ENCODE measurements around the gene MGAT3.
"Not testable (repeated sequence)": the region's sequence is repeated elsewhere in the genome, so short reads cannot be mapped to it uniquely, and the experiment has no call there.

The MGAT3 gene

DNA sequence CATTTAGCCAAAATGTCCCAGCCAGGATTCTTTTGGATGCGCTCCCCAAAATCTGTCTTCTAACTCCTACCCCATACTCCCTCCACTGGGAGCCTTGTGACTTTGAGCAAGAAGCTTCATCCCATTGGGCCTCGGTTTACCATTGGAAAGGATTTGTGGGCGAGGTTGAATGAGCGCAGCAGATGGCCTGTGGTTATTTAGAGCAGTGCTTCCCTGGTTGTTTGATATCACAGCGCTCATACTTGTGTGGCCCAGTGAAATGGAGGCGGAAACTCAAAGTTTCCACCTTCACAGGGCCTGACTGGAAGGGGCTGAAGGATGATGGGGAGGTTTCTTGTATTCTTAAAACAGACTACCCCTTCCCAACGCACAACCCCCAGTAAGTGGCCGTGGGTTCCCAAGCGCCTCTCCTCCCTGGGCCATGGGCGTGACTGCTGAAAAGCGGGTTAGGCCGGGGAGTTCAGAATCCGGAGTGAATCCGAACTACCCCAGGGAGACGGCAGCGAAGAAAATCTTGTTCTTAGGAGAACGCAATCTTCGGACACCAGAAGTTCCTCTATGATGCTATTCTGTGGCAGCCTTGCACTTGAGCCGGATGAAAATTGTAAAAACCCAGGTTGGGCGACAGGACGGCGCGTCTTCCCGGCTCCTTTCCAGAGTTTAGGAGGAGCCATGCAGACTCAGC lies 62.3 kb downstream of the MGAT3 start:
- DNase-seq, result no peak

DNA sequence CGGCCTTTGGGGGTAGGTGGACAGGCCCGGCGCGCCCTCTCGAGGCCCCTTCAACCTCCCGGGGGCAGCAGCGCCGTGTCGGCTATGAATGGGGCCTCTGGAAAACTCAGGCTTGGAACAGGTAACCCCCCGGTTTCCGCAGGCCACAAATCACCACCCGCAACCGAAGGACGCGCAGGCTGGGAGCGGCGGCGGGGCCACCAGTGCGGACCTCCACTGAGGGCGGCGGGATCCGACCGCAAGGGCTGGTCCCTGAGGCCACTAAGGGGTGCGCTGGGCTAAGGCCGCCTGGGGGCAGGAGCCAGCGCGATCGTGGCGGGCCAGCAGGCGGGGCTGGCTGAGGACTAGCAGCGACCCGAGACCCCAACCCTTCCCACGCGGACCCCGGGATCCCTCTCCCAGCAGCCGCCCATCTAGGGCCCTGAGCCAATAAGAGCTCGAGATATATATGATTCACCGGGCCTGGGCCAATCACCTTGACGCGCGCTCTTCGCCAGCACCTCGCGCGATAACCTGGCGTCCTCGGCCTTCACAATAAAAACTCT lies 62.9 kb downstream of the MGAT3 start:
- DNase-seq, result peak; percentile 92

DNA sequence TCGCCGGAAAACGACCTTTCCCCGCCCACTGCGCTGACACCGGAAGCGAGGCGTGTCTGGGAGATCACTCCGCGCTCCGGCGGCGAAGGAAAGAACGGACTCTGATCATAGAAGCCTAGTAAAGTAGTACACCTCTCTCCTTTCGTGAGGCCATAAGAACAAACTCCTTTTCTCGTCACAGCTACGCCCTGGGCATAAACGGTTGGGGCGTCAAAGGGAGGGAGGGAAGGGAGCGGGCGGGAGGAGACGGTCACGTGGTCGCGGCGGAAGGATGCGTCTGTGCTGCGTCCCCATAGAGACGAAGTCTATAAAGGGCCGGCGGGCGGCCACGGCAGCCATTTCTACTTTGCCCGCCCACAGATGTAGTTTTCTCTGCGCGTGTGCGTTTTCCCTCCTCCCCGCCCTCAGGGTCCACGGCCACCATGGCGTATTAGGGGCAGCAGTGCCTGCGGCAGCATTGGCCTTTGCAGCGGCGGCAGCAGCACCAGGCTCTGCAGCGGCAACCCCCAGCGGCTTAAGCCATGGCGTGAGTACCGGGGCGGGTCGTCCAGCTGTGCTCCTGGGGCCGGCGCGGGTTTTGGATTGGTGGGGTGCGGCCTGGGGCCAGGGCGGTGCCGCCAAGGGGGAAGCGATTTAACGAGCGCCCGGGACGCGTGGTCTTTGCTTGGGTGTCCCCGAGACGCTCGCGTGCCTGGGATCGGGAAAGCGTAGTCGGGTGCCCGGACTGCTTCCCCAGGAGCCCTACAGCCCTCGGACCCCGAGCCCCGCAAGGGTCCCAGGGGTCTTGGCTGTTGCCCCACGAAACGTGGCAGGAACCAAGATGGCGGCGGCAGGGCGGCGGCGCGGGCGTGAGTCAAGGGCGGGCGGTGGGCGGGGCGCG lies 63.7 kb downstream of the MGAT3 start, which contains the start of gene ATF4:
ATF4 (plus strand) TSS at position 337 of the 880 bp plus-strand sequence. CDS start 884 bp downstream, outside the sequence.
- peak; percentile 86 for DNase-seq

DNA sequence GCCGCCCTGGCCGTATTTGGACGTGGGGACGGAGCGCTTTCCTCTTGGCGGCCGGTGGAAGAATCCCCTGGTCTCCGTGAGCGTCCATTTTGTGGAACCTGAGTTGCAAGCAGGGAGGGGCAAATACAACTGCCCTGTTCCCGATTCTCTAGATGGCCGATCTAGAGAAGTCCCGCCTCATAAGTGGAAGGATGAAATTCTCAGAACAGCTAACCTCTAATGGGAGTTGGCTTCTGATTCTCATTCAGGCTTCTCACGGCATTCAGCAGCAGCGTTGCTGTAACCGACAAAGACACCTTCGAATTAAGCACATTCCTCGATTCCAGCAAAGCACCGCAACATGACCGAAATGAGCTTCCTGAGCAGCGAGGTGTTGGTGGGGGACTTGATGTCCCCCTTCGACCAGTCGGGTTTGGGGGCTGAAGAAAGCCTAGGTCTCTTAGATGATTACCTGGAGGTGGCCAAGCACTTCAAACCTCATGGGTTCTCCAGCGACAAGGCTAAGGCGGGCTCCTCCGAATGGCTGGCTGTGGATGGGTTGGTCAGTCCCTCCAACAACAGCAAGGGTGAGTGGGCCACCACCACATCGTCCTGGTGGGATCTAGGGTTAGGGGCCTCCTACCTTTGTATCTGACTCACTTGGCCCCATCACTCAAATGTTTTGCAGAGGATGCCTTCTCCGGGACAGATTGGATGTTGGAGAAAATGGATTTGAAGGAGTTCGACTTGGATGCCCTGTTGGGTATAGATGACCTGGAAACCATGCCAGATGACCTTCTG lies 64.5 kb downstream of the MGAT3 start:
- DNase-seq, result not testable (repeated sequence)

DNA sequence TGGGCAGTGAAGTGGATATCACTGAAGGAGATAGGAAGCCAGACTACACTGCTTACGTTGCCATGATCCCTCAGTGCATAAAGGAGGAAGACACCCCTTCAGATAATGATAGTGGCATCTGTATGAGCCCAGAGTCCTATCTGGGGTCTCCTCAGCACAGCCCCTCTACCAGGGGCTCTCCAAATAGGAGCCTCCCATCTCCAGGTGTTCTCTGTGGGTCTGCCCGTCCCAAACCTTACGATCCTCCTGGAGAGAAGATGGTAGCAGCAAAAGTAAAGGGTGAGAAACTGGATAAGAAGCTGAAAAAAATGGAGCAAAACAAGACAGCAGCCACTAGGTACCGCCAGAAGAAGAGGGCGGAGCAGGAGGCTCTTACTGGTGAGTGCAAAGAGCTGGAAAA lies 65.3 kb downstream of the MGAT3 start:
- not testable (repeated sequence) for DNase-seq

DNA sequence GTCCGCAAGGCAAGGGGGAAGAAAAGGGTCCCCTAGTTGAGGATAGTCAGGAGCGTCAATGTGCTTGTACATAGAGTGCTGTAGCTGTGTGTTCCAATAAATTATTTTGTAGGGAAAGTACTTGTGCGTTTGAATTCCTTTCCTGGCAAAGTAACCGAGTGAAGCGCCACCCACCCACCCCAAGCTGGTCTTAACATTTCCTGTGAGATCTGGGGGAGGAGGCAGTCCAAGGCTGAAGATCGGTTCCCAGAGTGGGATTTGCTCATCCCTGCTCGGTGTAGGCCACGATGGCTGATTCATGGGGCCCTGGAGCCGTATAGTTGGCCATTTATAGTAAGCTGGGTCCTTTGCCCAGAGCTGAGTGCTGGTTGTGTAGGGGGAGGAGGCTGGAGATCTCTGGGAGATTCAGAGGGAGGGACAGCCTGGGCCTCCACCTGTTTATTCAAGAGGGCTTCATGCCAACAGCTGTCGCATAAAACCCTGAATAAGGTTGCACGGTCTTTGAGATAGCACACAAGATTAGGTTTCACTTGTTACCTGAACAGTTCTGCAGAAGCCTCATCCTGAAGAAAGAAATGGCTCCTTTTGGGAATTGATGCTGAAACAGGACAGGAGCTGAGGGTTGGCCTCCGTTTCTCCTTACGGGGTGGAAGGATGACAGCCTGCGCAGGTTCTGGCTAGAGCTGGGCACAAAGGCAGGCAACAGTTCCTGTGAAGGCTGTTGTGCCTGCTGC lies 65.9 kb downstream of the MGAT3 start:
- DNase-seq, result no peak

DNA sequence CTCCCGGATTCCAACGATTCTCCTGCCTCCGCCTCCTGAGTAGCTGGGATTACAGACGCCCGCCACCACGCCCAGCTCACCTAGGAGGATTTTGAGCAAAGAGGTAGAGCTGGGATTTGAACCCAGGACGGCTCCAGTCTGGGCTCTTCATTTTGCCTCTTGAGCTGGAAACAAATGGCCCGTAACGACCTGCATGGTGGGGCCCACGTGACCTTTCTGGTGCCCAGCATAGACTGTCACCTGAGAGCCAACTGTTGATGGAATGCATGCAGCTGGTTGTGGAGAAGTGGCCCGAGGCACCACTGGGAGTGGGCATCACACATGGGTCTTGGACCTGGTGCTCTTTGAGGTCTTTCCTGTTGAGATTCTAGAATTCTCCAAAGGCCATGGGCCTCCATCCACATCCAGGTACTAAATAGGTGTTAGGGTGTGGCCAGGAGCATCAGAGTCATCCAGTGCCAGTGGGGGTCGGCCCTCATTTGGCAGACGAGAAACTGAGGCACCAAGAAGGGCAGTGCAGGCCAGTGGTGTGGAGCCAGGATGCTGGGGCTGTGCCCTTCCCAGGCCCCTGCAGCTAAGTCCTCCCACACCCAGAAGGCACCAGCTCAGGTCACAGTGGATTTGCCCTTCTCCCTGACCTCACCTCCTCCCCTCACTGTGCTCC lies 67.4 kb downstream of the MGAT3 start:
- DNase-seq, result no peak

DNA sequence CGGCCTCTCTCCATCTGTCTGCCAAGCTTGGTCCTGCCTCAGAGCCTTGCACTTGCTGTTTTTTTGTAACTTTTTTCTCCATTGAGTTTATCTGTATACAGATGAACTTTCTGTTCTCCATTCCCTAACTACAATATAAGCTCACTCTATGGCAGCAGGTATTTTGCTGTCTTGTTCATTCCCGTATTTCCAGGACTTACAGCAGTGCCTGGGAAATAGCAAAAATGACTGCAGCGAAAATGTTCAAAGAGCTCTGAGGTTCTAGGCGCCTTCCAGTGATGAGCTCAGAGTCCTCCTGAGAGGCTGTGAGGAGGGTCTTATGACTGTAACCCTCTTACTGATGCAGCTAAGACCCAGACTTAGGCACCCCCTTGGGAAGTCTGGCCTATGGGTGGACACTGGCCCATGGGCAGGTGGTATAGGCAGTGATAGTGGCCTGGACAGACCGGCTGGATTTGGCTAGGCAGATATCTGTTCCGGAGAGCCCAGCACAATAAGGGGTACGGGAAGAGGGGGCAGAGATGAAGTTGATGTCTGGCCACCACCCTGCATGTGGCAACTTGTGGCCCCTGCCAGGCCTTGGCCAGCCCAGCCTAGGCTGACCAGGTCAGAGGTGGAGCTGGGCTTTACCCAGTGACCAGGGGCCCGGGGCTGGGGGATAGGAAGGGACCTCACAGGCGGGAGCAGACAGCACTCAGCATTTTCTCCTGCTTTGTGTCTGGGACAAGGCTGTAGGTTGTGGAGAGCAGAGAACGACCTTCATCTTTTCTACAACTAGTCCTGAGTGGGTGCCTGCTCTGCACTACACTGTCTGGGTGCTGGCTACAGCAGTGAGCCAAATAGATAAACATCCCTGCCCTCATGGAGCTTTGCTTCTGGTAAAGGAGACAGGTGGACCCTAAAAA lies 68.2 kb downstream of the MGAT3 start:
- DNase-seq, result no peak

DNA sequence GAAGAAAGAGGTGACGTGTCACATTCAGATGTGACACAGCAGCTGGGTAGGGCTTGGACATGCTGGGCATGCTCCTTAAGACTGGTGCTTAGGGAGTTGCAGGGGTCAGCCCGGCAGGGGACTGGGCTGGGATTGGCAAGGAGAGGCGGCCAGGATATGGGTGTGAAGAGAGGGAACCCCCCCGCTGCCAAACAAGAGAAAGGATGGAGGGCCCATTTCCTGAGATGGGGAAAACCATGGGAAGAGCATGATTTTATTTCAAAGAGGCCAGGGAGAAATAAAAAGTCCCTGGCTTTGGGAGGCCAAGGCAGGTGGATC lies 68.8 kb downstream of the MGAT3 start:
- DNase-seq, result no peak

DNA sequence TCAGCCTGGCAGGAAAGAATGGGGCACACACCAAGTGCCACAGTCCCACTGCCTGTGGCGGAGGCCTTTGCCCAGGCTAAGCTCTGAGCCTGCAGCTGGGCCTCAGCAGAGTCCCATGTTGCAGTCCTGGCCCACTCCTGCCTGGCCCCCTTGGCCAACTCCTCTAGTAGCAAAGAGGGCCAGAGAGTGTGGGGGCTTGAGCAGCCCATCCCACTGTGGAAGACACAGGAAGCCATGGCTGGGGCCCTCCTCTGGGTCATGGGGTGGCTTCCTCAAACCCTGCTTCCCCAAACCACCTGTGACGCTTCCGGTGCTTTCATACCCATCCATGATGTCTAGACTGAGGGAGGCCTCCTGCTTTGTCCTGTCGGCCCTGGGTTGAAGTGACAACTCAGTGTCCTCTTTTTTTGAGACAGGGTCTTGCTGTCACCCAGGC lies 69.9 kb downstream of the MGAT3 start:
- DNase-seq, result no peak

DNA sequence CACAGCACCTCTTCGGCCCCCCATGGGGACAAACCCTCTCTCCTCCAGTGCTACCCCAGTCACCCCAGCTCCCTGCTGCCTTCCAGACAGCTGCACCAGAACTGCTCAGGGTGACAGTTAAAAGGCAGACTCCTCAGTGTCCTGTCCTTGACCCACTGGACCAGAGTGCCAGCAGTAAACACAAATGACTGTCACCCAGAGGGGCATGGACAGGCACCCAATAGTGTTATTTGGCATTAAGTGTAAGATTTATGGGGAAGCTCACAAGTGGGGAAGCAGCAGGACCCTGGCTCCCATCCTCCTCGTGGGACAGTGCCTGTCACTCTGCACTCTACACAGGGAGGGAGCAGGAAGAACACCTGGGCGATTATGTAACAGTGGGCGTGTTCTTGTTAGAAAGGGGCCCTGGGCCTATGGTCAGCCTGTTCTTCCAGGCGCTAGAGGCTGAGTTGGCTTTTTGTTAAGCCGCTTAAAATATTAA lies 70.7 kb downstream of the MGAT3 start:
- no peak for DNase-seq

DNA sequence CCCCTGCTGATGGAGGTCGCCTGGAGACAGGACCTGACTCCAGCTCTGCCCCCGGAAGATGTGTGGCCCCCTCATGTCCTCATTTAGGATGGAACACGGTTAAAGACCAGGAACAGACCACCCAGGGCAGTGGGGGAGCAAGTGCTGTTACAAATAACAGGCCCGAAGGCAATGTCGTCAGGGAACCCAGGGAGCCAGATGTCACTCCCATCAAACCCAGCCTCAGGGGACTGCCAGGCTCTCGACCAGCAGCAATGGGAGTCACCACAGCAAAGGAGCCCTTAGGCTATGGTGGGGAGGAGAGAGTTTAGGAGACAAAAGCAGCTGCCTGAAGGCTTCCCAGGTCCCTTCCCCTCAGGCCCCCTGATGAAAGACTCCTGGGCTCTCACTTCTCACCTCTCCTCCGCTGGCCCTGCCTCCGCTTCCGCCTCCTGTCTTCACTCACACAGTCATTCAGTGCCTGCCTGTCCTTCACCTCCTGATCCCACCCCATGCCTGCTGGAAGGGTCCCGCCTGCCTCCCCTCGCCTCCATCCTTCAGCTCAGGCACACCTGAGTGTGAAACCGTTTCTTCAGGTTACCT lies 71.4 kb downstream of the MGAT3 start:
- no peak for DNase-seq

DNA sequence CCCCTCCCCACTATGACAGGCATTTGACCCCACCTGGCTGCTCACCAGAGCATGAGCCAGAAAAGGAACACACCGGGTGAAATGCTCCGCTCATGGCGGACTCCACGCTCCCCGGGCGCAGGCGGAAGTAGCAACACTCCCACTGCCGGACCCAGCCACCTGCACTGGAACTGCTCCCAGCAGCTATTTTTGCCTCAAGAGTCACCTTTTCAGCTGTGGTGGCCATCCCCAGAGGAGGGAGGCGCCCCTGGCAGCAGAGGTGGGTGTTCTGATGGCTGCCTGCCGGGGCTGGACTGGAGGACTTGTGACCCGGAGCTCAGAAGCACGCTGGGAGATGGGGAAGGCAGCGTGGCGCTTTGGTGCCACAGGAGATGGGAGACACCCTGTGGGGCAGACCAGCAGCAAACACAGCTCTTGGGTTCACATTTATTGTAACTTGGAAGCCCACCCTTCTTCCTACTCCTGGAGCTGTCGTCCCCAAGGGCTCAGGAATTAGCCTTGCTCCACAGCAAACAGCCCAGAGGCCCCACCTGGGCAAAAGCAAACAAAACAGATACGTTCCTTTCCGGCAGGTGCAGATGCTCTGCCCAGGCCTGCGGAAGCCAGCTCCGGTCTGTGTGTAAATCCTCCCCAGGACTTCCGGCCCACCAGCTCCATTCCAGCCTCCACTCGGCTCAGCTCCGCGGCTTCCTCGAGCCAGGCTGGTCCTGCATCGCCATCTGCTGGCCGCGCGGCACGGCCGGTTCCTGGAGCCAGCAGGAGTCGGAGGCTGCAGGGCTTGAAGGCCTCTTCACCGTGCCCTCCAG lies 72.1 kb downstream of the MGAT3 start:
- peak; percentile 54 for DNase-seq

DNA sequence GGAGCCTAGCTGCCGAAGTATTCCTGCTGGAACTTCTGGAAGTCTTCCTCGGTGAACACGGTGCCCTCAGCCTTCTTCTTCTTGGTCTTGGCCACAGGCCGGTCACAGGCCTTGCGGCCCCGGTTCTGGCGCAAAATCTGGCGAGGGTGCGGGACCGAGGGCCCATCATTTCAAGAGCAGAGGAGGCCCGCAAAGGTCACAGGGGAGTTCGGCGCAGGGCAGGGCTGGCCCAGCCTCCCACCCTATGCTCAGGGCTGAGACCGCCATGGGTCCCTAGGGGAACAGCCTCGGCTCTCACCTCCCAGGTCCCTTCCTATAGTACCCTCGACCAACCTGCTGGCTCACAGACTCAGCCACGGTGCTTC lies 72.7 kb downstream of the MGAT3 start:
- no peak for DNase-seq

DNA sequence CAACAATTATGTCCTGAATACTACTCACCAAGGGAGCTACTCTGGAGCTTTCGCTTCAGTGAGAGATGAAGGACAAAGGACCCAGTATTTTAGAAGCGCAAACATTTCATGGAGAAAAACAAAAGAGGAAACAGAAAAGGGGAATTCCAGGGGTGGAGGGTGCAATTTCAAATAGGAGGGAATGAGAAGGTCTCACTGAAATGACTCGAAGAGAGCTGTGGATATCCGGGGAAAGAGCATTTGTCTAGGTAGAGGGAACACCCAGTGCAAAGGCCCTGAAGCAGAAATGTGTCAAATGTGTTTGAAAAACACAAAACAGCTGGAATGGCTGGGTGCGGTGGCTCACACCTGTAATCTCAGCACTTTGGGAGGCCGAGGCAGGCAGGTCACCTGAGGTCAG lies 73.3 kb downstream of the MGAT3 start:
- no peak for DNase-seq

DNA sequence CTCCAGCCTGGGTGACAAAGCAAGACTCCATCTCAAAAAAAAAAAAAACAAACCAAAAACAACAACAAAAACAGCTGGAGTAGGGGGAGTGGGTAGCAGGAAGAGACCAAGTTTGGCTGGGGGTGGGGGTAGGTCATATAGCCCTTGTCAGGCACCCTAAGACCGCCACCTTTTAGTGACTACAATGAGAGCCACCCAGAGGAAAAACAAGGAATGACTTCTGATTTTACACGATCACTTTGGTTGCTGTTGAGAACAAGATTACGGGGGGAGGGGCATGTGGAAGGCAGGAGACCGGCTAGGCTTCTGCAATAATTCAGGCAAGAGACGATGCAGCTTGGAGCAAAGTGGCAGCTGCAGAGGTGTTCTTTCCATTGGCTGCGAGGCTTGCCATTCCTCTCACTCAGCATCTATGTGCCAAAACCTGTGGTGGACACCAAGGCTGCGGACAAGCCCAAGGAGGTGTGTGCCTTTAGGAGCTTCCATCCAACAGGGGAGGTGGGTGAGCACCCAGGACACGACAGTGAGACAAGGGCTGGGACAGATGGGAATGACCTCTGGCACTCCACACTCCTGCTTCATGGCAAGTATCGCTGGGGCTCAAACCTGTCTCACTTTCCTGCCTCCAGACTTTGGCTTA lies 74.0 kb downstream of the MGAT3 start:
- no peak for DNase-seq

DNA sequence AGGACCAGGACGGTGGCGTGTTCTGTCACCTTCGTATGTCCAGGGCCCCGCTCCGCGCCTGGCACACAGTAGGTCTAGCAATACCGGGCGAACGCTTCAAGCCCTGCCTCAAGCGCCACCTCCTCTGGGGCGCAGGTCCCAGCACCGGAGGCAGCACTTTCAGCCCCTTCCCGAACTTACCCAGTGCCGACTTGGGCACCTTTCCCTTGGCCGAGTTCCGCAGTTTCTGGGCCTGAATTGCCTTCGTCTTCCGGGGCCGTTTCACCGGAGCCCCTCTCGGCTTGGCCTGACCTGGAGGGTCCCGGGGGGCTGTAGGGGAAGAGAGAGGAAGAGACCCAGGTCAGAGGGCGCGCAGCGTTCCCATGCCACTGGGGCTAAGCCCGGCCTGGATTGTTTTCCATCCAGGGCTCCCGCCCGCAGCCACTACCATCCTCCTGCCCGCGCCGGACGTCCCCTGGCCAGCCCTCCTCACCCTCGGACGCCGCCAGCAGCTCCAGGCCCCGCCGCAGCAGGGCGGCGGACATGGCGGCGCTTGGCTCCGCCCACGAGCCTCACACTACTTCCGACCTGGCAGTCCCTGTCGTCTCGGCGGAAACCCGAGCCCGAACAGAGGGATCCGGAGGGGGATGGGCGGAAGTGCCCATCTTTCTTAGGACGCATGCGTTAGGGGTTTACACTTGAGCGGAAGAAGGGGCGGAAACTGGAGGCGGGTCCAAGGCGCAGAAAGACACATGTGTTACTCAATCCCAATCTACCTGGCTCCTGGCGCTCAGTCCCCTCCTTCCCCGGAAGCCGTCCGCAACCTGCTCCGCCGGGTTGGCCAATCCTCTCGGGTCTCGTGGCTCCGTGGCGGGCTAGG lies 75.6 kb downstream of the MGAT3 start, which contains the start of gene RPS19BP1:
RPS19BP1 (minus strand) TSS at position 534 of the 859 bp plus-strand sequence; CDS start at position 524, 10 bp downstream.
- DNase-seq, result peak; percentile 94

DNA sequence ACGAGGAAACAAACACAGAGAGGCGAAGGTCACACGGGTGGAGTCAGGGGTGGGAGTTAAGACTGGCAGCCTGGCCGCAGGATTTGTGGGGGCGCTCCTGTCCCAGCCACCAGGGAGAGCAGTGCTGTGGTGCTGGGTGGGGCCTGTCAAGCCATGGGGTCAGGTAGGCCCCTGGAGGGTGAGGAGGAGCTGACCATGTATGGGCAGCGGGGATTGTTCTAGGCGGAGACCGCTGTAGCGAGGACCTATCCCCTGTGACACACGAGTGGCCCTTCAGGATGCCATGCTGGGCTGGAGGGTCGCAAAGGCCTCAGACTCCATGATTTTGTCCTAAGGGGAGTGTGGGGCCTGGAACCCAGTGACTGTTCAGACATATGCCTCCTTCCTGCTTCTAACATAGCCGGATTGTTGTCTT lies 77.3 kb downstream of the MGAT3 start:
- DNase-seq, result no peak

Measured in GOT3 (cell line).